Ishikawa (cell line): ENCODE data around the gene PBX2.

Experiments used
- CEBPB ChIP-seq: IDR thresholded peaks from 2 replicates; pipeline ENCODE4 v1.6.1; 2012
- CREB1 ChIP-seq: IDR thresholded peaks from 2 replicates; pipeline ENCODE4 v1.6.1; 2012; ENCODE audit warnings: low read depth
- EGR1 ChIP-seq: IDR thresholded peaks from 2 replicates; pipeline ENCODE4 v1.6.1; 2012
- EP300 ChIP-seq: IDR thresholded peaks from 2 replicates; pipeline ENCODE4 v1.6.1; 2012; ENCODE audit warnings: borderline replicate concordance
- FOXM1 ChIP-seq: IDR thresholded peaks from 2 replicates; pipeline ENCODE4 v1.6.1; 2012; ENCODE audit warnings: low read depth, borderline replicate concordance
- MAX ChIP-seq: IDR thresholded peaks from 2 replicates; pipeline ENCODE4 v1.6.1; 2012
- NFIC ChIP-seq: IDR thresholded peaks from 2 replicates; pipeline ENCODE4 v1.6.1; 2012
- RAD21 ChIP-seq: IDR thresholded peaks from 2 replicates; pipeline ENCODE4 v1.6.1; 2012; ENCODE audit warnings: low read depth
- REST ChIP-seq: IDR thresholded peaks from 2 replicates; pipeline ENCODE4 v1.6.1; 2012; ENCODE audit warnings: low read depth, mild to moderate bottlenecking
- TAF1 ChIP-seq: IDR thresholded peaks from 2 replicates; pipeline ENCODE4 v1.6.1; 2012; ENCODE audit warnings: low read depth, mild to moderate bottlenecking
- TCF12 ChIP-seq: IDR thresholded peaks from 2 replicates; pipeline ENCODE4 v1.6.1; 2012; ENCODE audit warnings: low read depth
- TEAD4 ChIP-seq: IDR thresholded peaks from 2 replicates; pipeline ENCODE4 v1.6.1; 2012
- USF1 ChIP-seq: IDR thresholded peaks from 2 replicates; pipeline ENCODE4 v1.6.1; 2012
- YY1 ChIP-seq: IDR thresholded peaks from 2 replicates; pipeline ENCODE4 v1.6.1; 2012; ENCODE audit warnings: low read depth
- ZBTB7A ChIP-seq: IDR thresholded peaks from 2 replicates; pipeline ENCODE4 v1.6.1; 2012; ENCODE audit warnings: low read depth

The PBX2 gene

GRCh38 chr6:32202186-32202585 lies 12.2 kb upstream of the PBX2 start:
- TF ChIP-seq YY1 (no peak), NFIC (no peak), FOXM1 (no peak), TEAD4 (no peak), CEBPB (no peak), ZBTB7A (no peak), EGR1 (no peak), EP300 (no peak), USF1 (no peak)

- TF ChIP-seq YY1 (no peak), FOXM1 (no peak), TAF1 (no peak), USF1 (no peak)
These were observed 10.9 kb upstream of the PBX2 start for GRCh38 chr6:32200711-32201475.

GRCh38 chr6:32198866-32199265 lies 8.9 kb upstream of the PBX2 start:
- no peak for TF ChIP-seq YY1
- TF ChIP-seq EP300: no peak
- no peak for TF ChIP-seq CEBPB
- no peak for TF ChIP-seq MAX
- TF ChIP-seq FOXM1: no peak
- TF ChIP-seq NFIC: no peak
- no peak for TF ChIP-seq ZBTB7A
- no peak for TF ChIP-seq CREB1
- TF ChIP-seq TAF1: no peak
- no peak for TF ChIP-seq TCF12
- no peak for TF ChIP-seq EGR1
- no peak for TF ChIP-seq REST

GRCh38 chr6:32198345-32198696 lies 8.3 kb upstream of the PBX2 start:
- TF ChIP-seq MAX: no peak
- no peak for TF ChIP-seq TCF12
- TF ChIP-seq EGR1: no peak
- no peak for TF ChIP-seq TEAD4
- TF ChIP-seq REST: no peak
- no peak for TF ChIP-seq FOXM1
- TF ChIP-seq NFIC: no peak
- no peak for TF ChIP-seq RAD21
- no peak for TF ChIP-seq CEBPB
- TF ChIP-seq USF1: no peak
- no peak for TF ChIP-seq ZBTB7A
- TF ChIP-seq TAF1: no peak
- no peak for TF ChIP-seq EP300
- no peak for TF ChIP-seq YY1
- TF ChIP-seq CREB1: no peak

- TF ChIP-seq CREB1 (no peak), TCF12 (no peak), YY1 (no peak), USF1 (no peak), EP300 (no peak), CEBPB (no peak), RAD21 (no peak), MAX (no peak), NFIC (no peak), ZBTB7A (no peak), TAF1 (no peak), FOXM1 (no peak), REST (no peak), TEAD4 (no peak), EGR1 (no peak)
These were observed 6.9 kb upstream of the PBX2 start for GRCh38 chr6:32196682-32197616.
